Aorta (tissue), 5 donors: ENCODE data around the gene GRWD1. TPM values are rescaled to one million over a fixed set of nuclear protein-coding genes. Genes with fewer than 3 reads are reported as not detected.
A peak's percentile ranks its signal among the peaks of the same experiment; 100 is the strongest.

Experiments
- ATAC-seq: fragments of 200-7000 bp; cut with Tn5 transposase; one replicate; pipeline ENCODE4 v1.9.1; 2022; ENCODE audit warnings: moderate library complexity; ENCODE audit not compliant: low FRiP score
- DNase-seq, 2 donors: peaks; one replicate each; pipeline ENCODE4 v3.0.0-alpha.2; 2020
- H3K27ac ChIP-seq, 2 donors: one replicate each; pipeline ENCODE4 v1.5.1; 2013; ENCODE audit warnings: low read length in 2 of 2, mild to moderate bottlenecking in 2 of 2, moderate library complexity in 2 of 2, control low read depth in 1 of 2, inconsistent platforms in 1 of 2, low read depth in 1 of 2
- H3K27me3 ChIP-seq, 2 donors: one replicate each; pipeline ENCODE4 v1.6.1; 2013; ENCODE audit warnings: control low read depth in 1 of 2, low read length in 1 of 2, mild to moderate bottlenecking in 1 of 2, moderate library complexity in 1 of 2; ENCODE audit not compliant: insufficient read depth in 2 of 2, control insufficient read depth in 1 of 2
- H3K36me3 ChIP-seq, 2 donors: one replicate each; pipeline ENCODE4 v1.6.1; 2013; ENCODE audit warnings: control low read depth in 1 of 2, low read length in 1 of 2, mild to moderate bottlenecking in 1 of 2; ENCODE audit not compliant: insufficient read depth in 2 of 2, control insufficient read depth in 1 of 2
- H3K4me1 ChIP-seq, 2 donors: one replicate each; pipeline ENCODE4 v1.6.1; 2013; ENCODE audit warnings: low read length in 2 of 2, control low read depth in 1 of 2, mild to moderate bottlenecking in 1 of 2, moderate library complexity in 1 of 2; ENCODE audit not compliant: insufficient read depth in 2 of 2, control insufficient read depth in 1 of 2
- H3K4me3 ChIP-seq, 2 donors: one replicate each; pipeline ENCODE4 v1.5.1; 2013; ENCODE audit warnings: low read length in 2 of 2, control low read depth in 1 of 2, mild to moderate bottlenecking in 1 of 2
- H3K9me3 ChIP-seq: one replicate; pipeline ENCODE4 v1.6.1; 2013; ENCODE audit warnings: mild to moderate bottlenecking, low read length; ENCODE audit not compliant: control insufficient read depth
- WGBS, 2 donors: extraction: QIAGEN DNeasy Blood & Tissue Kit; methylation state at CpG; one replicate each; pipeline ENCODE4 v1.1.7; 2013; 5-methylcytosine and 5-hydroxymethylcytosine counted together
- intact Hi-C, 2 donors: fragments of 100-400 bp; cut with DNase I; formaldehyde crosslinking; loops; one replicate each; pipeline versions ENCODE4 v1.14.2 to v1.15.0; 2022
- polyA plus RNA-seq, 2 donors: library from polyadenylated mRNA; stranded (reverse); fragments of 200-250 nt; gene quantifications; one replicate each; pipeline ENCODE4 v1.2.3, GENCODE V29; 2013
- total RNA-seq, 2 donors: library from RNA; stranded (reverse); fragmentation: NEBNext Ultra II Directional; extraction: Animal tissue kit (Norgen Biotek cat#: 25700); gene quantifications; one replicate each; pipeline ENCODE4 v1.2.1, GENCODE V29; 2021
- donor health status: healthy with polysubstance abuse.
- donor health status: Bipolar disorder and iron deficiency.
- donor health status: DM: no; HTN: no; CAD: no.
- donor health status: DM: no; HTN: no; CAD: no.
- donor health status: DM: yes; HTN: yes; CAD: no.

Gene GRWD1
- total and polyA plus RNA-seq, 4 donors = 7.0 to 25.8 (median 15.2) TPM

GRCh38 chr19:48492925-48493717 is 47.3 kb downstream of the GRWD1 start:
- Histone ChIP-seq H3K4me3 (peak overlapping the region in 1 of 2 donors; percentile 2), H3K27ac (no peak overlapping the region), H3K27me3 (no peaks in the 10 kb centered on the region), H3K4me1 (no peaks in the 10 kb centered on the region), H3K9me3 (no peaks in the 10 kb centered on the region), H3K36me3 (no peaks in the 10 kb centered on the region)
- ATAC-seq = peak; percentile 94
- peak; percentile 97 to 98 for DNase-seq
- intact Hi-C loops = no loop called here
- 2 to 3% methylated on average over 46 to 47 of the region's 47 CpGs for WGBS, 2 donors

DNA sequence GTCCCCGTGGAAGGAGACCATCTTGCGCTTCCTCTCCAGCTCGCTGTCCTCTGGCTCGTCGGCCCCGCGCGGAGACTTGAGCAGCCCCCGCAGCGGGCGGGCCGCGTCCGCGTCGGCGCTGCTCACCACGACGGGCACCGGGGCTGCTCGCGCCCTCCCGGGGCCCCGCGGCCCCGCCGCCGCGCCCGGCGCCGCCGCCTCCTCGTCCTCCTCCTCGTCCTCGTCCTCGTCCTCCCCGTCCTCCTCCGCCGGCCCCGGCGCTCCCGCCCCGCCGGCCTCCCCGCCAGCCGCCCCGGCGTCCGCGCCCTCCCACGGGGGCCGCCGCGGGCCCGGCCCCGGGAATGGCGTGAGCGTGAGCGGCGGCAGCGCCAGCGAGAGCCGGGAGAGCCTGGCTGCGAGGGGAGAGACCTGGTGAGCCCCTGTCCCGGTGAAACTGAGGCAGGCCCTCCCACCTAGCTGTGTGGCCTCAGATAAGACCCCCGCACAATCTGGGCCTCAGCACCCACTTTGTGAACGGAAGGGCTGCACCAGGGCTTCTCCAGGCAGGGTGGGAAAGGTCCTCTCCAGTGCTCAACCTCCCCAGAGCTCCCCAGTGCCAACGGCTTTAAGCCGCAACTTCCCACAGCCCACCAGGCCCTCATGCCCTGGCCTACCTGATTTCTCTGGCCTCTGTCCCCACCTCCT is 48.1 kb downstream of the GRWD1 start:
- DNase-seq = no peak
- no peaks in the 10 kb centered on the region for H3K36me3 ChIP-seq
- no peaks in the 10 kb centered on the region for H3K9me3 ChIP-seq
- H3K27me3 ChIP-seq = no peaks in the 10 kb centered on the region
- no peak overlapping the region for H3K27ac ChIP-seq
- H3K4me3 ChIP-seq = peak overlapping the region in 1 of 2 donors; percentile 2
- intact Hi-C loops = no loop called here
- no peaks in the 10 kb centered on the region for H3K4me1 ChIP-seq
- ATAC-seq = no peak
- 6% methylated on average over 44 to 70 of the region's 70 CpGs for WGBS, 2 donors

DNA sequence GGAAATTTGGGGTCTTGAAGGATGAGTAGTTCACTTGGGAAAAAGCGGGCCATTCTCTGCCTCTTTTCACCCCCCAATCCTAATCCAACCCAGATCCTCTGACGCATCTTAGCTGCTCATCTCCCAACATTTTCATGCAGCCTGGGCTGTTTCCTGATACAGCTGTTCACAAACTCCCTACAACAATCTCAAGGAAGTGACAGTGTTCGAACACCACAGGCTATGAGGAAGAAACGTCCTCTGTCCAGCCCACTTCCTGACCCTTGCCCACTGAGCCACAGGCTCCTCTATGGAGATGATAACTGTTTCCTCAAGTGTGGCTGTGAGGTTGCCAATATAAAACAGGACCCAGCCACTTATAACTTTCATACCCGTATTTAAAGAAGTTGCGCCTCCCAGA is 49.6 kb downstream of the GRWD1 start:
- no peak overlapping the region for H3K4me3 ChIP-seq
- no peaks in the 10 kb centered on the region for H3K9me3 ChIP-seq
- intact Hi-C loops = no loop called here
- 80 to 85% methylated on average over 6 of the region's 6 CpGs for WGBS, 2 donors
- ATAC-seq (no peak), DNase-seq (no peak)
- H3K36me3 ChIP-seq = no peaks in the 10 kb centered on the region
- H3K27ac ChIP-seq = no peak overlapping the region
- H3K4me1 ChIP-seq = no peaks in the 10 kb centered on the region
- H3K27me3 ChIP-seq = no peaks in the 10 kb centered on the region

GRCh38 chr19:48496959-48497727 is 51.4 kb downstream of the GRWD1 start:
- ATAC-seq = no peak
- intact Hi-C loops = no loop called here
- no peaks in the 10 kb centered on the region for H3K4me1 ChIP-seq
- no peak overlapping the region for H3K27ac ChIP-seq
- no peaks in the 10 kb centered on the region for H3K9me3 ChIP-seq
- no peak for DNase-seq
- 53 to 60% methylated on average over 35 to 45 of the region's 45 CpGs for WGBS, 2 donors
- H3K4me3 ChIP-seq = no peak overlapping the region
- no peaks in the 10 kb centered on the region for H3K36me3 ChIP-seq
- H3K27me3 ChIP-seq = no peaks in the 10 kb centered on the region

DNA sequence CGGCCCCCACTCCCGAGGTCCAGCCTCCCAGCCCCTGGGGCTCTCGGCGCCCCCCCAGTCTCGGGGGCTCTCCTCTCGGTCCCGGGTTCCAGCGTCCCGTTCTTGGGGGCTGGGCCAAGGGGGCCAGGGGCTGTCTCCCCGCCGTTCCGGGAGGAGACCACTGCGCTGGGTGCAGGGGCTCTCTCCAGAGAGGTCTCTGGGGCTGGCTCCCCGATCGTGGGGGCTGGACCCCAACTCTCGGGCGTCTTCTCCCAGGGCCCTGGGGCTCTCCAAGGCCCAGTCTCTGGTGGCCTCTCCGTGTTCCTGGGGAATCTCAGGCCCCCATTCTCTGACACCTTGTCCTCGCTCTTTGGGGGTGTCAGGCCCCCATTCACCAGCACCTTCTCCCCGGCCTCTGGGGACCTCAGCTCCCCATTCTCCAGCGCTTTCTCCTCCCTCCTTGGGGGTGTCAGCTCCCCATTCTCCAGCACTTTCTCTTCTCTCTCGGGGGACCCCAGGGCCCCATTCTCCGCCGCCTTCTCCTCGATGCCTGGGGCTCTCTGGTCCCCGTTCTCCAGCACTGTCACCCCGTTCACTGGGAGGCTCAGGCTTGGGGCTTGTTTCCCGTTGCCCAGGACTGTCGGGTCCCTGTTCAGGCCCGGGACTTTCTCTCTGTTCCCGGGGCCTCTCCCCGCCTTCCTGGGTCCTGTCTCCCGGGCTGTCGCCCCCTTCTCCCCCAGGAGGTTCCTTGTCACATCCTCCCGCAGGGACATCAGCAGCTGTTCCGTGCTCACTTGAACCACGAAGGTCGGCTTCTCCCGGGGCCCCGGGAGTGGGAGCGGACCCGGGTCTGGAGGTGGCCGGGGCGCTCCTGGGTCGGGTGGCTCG is 52.2 kb downstream of the GRWD1 start:
- ATAC-seq = no peak
- no peaks in the 10 kb centered on the region for H3K27me3 ChIP-seq
- 60 to 75% methylated on average over 35 to 46 of the region's 46 CpGs for WGBS, 2 donors

GRCh38 chr19:48498595-48499311 is 53.0 kb downstream of the GRWD1 start:
- no peaks in the 10 kb centered on the region for H3K36me3 ChIP-seq
- H3K4me1 ChIP-seq = no peaks in the 10 kb centered on the region
- no peak for ATAC-seq
- intact Hi-C loops = no loop called here
- no peaks in the 10 kb centered on the region for H3K27me3 ChIP-seq
- WGBS, 2 donors = 42 to 55% methylated on average over 29 to 59 of the region's 59 CpGs
- H3K27ac ChIP-seq = no peak overlapping the region
- no peak for DNase-seq
- no peak overlapping the region for H3K4me3 ChIP-seq
- H3K9me3 ChIP-seq = no peaks in the 10 kb centered on the region

More for the DNA sequence above, 52.2 kb downstream of the GRWD1 start:
- intact Hi-C loops = no loop called here
- Histone ChIP-seq H3K36me3 (no peaks in the 10 kb centered on the region), H3K4me3 (no peak overlapping the region), H3K4me1 (no peaks in the 10 kb centered on the region), H3K9me3 (no peaks in the 10 kb centered on the region), H3K27ac (no peak overlapping the region)
- peak in 1 of 2 donors; percentile 72 for DNase-seq

DNA sequence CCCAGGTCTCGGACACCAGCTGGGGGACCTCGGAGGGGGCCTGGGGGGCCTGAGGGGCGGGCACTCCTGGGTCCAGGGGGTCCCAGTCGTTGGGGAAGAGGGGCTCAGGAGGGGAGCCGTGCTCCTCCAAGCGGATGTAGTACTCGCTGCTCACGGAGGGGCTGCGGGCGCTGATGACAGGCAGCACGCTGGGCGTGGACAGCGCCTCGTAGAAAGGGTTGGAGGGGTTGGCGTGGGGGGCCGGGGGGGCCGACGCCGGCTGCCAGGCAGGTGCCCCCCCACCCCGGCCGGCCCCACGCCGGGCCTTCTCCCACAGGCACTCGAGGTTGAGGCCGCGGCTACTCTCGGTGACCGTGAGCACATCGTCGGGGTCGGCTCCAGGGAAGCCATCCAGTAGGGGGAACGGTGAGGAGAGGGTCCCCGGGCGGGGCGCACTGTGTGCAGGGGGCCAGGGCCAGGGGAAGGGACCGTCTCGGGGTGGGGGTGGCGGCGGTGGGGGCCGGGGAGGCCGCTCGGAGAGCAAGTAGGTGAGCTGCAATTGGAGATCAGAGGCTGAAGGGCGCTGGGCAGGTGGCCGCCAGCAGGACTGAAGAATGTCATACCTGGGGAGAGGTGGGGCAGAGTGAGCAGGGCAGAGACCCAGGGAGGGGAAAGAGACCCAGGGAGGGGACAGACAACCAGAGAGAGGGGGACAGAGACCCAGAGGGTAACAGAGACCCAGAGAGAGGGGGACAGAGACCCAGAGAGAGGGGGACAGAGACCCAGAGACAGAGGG is 53.7 kb downstream of the GRWD1 start:
- intact Hi-C loops = no loop called here
- no peaks in the 10 kb centered on the region for H3K36me3 ChIP-seq
- DNase-seq = no peak
- H3K4me1 ChIP-seq = no peaks in the 10 kb centered on the region
- ATAC-seq = no peak
- H3K27ac ChIP-seq = no peak overlapping the region
- WGBS, 2 donors = 68 to 76% methylated on average over 40 to 44 of the region's 44 CpGs
- no peaks in the 10 kb centered on the region for H3K27me3 ChIP-seq
- H3K4me3 ChIP-seq = no peak overlapping the region
- H3K9me3 ChIP-seq = no peaks in the 10 kb centered on the region
